GM19351 (cell line): Measurements from ENCODE around the gene SOBP.

Experiments
- ATAC-seq: cut with Tn5 transposase; IDR thresholded peaks from one replicate; pipeline ENCODE4 v1.9.1; 2021; ENCODE audit warnings: mild to moderate bottlenecking, moderate library complexity; ENCODE audit not compliant: unreplicated experiment

Gene SOBP

GRCh38 chr6:107634324-107635056 is 144.6 kb downstream of the SOBP start:
- no peak for ATAC-seq

- ATAC-seq, result no peak
Measured at GRCh38 chr6:107635057-107635515, 145.2 kb downstream of the SOBP start.

- no peak for ATAC-seq
Measured at GRCh38 chr6:107636486-107636885, 146.6 kb downstream of the SOBP start.

GRCh38 chr6:107637316-107638315 is 147.7 kb downstream of the SOBP start:
- no peak for ATAC-seq

- no peak for ATAC-seq
Measured at GRCh38 chr6:107638493-107638892, 148.6 kb downstream of the SOBP start.

GRCh38 chr6:107639511-107639910 is 149.6 kb downstream of the SOBP start:
- no peak for ATAC-seq

- ATAC-seq, result no peak
Measured at GRCh38 chr6:107641071-107641470, 151.2 kb downstream of the SOBP start.

- no peak for ATAC-seq
Measured at GRCh38 chr6:107641500-107641941, 151.6 kb downstream of the SOBP start.

GRCh38 chr6:107642095-107642860 is 152.4 kb downstream of the SOBP start:
- ATAC-seq, result peak; percentile 82

GRCh38 chr6:107642861-107643328 is 153.0 kb downstream of the SOBP start:
- peak; percentile 11 for ATAC-seq

- no peak for ATAC-seq
Measured at GRCh38 chr6:107644513-107644912, 154.6 kb downstream of the SOBP start.

GRCh38 chr6:107645740-107646139 is 155.8 kb downstream of the SOBP start:
- no peak for ATAC-seq

GRCh38 chr6:107646176-107646575 is 156.3 kb downstream of the SOBP start:
- no peak for ATAC-seq

GRCh38 chr6:107646776-107647438 is 157.0 kb downstream of the SOBP start:
- no peak for ATAC-seq

- ATAC-seq, result no peak
Measured at GRCh38 chr6:107647439-107647948, 157.6 kb downstream of the SOBP start.

- ATAC-seq, result no peak
Measured at GRCh38 chr6:107648983-107649382, 159.1 kb downstream of the SOBP start.

GRCh38 chr6:107652526-107653182 is 162.7 kb downstream of the SOBP start:
- no peak for ATAC-seq

GRCh38 chr6:107653183-107653580 is 163.3 kb downstream of the SOBP start:
- no peak for ATAC-seq

GRCh38 chr6:107653861-107654394 is 164.0 kb downstream of the SOBP start:
- no peak for ATAC-seq
